Left ventricle myocardium superior (tissue), 1 donor: Measurements from ENCODE around the gene LARGE1. TPM values are rescaled to one million over a fixed set of nuclear protein-coding genes. Genes with fewer than 3 reads are reported as not detected.

Experiments
- ATAC-seq: fragments of 200-7000 bp; cut with Tn5 transposase; one replicate; pipeline ENCODE4 v1.9.1; 2020; ENCODE audit warnings: mild to moderate bottlenecking, moderate library complexity
- DNase-seq: peaks from one replicate; pipeline ENCODE4 v3.0.0-alpha.2; 2020
- intact Hi-C: fragments of 100-400 bp; cut with micrococcal nuclease; formaldehyde crosslinking; loops from one replicate; pipeline ENCODE4 v1.11.0; 2022
- total RNA-seq: library from RNA; stranded (reverse); fragmentation: NEBNext Ultra II Directional; extraction: Animal tissue kit (Norgen Biotek cat#: 25700); gene quantifications from one replicate; pipeline ENCODE4 v1.2.1, GENCODE V29; 2021
- donor health status: DM: no; HTN: yes; CAD: no; lungs with severe emphysema.

Gene LARGE1
- total RNA-seq, 1 donor from 2014 or later, result 147 TPM

DNA sequence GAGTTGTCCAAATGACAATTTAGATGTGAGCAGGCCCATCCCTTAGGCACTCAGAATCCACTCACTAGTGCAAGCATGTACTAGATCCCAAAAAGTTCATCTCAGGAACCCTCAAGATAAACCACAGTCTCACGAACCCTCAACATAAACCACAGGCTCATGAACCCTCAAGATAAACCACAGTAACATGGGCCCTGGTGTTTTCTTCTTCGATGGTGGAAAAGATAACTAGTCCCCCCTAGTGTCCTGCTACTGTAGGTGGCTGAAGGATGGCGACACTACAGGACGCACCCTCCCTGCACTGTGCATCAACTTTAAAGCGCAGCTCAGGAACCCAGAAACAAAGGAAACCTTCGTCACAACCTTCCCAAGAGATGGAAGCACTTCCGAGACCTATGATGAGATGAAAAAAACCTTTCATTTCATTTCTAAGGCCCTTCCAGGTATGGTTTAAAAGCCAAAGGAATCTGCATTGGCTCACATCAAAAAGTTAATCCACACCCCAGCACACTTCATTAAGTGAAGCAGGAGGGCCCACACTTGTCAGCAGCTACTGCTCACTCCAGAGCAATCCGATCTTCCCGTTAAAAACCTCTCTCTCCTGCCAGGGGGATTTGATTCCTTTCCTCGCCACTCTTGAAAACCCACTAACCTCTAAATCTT lies 2.4 kb downstream of the LARGE1 start:
- intact Hi-C loops, result no loop called here
- ATAC-seq, result no peak
- no peak for DNase-seq

DNA sequence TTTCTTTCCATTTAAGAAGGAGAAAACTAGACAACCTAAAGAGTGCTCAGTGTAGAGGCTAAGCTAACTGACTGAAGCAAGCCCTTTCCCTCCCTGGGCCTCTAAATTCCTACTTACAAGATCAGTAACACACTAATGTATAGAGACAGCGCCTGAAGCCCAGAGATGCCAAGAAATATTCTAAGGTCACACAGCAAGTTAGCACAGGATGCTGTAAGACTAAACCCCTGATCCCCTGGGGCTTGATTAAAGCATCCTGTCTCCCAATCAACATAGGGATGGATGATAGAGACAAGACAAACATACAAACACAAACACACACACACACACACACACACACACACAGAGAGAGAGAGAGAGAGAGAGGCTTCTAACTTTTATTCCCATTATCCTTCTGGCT lies 5.6 kb downstream of the LARGE1 start:
- intact Hi-C loops, result no loop called here

DNA sequence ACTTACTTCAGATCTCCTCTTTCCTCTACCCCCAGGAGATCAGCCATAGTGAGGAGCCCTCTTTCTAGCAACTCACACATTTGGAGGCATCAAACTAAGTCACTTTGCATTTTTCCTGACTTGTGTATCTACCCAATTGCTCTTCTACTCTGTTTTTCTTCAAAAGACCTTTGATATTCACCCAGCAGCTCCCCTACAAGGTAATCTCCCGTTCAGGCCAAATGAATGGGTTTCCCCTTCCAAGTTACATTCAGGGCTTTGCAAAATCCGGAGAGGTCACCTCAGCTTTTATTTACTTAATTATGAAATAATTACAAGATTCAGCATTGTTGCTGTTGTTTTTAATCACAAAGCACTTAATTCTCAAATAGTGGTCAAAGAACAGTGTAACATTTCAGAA lies 6.1 kb downstream of the LARGE1 start:
- no peak for DNase-seq
- intact Hi-C loops, result no loop called here
- ATAC-seq, result no peak

More for the DNA sequence above, 5.6 kb downstream of the LARGE1 start:
- ATAC-seq (no peak), DNase-seq (no peak)

DNA sequence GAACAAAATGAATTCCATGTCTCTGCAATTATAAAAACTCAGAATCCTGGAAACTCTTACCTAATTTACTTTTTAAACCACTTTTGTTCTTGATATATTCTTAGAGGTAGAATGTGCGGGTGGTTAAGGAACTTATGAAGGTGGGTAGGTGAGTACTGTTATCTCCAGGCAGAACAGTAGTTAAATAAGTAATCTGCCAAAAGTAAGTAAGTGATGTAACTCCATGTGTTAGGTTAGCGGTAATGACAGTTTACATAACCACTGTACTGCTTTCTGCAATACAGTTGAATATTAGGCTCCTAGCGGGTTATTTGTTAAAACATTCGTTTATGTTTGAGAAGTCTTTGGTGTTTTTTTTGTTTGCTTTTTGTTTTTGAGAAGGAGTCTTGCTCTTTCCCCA lies 7.1 kb downstream of the LARGE1 start:
- intact Hi-C loops, result no loop called here
- ATAC-seq, result no peak
- no peak for DNase-seq

DNA sequence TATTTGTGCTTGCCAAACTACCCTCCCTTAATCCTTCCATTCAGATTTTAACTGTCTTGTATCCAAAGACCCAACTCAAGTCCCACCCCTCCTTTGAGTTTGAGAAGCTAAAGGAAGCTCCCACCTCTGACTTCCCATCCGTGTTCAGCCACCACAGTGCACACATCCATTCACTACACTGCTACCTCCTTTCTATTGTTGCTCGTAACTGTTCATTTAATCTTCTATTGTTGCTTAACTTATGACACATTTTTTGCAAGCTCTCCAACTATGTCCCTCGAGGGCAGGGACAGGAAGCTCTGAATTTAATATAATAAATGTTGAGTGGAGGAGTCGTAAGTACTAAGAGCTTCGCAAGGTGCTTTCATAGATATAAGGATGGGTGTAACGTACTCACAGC lies 10.4 kb downstream of the LARGE1 start:
- intact Hi-C loops, result no loop called here
- ATAC-seq (peak; percentile 14), DNase-seq (no peak)

DNA sequence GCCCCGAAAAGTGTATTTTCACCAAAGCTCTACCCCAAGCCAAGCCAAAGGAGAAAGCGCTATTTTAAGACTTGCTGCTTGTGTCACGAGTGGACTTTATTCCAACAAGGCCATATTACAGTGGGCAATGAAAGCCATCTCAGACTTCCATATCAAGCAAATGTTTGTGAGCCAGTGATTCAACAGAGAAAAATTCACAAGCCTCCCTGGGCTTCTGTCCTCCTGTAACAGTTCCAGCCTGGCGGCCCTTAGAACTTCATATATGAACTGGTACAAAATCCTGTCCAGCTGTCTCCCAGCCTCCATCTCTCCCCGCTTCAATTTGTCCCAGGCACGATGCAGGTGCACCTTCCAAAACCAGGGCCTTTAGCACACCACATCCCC lies 11.2 kb downstream of the LARGE1 start:
- intact Hi-C loops, result no loop called here
- peak; percentile 80 for ATAC-seq
- DNase-seq, result peak; percentile 41

DNA sequence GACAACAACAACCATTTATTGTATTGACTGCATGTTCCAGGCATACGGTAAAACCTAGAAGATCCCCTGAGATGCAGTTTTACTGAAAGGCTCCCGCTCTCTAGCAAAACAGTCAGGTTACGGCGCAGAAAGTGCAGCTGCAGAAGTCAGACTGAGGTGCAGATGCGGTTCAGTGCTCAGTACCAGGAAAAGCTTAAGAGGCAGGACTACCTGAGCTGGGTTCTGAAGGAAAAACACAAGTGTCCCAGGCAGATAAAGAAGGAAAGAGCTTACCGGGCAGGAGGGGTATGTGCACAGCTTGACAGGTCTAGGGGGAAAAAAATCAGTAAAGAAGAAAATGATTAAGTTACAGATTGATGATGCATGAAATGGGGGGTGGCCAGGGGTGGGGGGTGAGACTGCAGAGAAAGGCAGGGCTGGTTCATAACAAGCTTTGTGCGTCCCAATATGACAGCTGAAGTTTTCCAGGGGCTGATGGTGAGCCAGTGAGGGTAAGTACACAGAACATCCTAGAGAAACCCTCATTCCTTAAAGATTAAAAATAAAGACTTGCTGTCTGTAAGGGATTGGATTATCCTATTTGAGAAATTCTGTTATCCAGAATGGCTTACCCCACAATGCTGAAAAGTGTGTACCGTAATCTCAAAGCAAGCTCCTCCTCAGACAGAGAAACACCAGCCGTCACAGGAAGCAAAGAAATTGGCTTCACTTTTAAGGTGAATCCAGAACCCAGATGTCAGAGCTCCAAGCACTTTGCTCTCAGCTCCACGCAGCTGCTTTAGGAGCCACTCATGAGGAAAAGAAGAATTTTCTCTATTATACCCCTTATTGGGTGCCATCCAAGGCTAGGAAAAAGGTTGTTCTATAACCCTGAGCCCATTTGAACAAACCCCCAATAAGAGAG lies 11.9 kb downstream of the LARGE1 start:
- intact Hi-C loops, result no loop called here
- DNase-seq (no peak), ATAC-seq (peak; percentile 3)

DNA sequence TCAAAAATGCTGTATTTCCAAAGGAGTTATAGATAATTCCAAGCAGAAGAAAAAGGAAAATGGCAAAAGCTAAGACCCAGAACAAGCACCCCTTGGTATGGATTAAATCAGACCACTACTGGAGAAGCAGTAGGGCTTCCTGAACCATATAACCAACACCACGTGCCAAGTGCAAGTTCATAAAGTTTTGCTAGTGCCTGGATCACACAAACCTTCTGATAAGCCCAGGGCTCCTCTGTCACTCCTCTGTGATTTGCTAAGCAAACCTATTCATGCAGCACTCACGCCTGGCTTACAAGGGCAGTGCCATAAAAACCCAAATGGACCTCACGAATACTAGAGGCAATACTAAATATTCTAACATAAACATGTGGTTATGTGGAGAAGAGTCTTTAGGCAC lies 13.3 kb downstream of the LARGE1 start:
- ATAC-seq (peak; percentile 24), DNase-seq (no peak)
- intact Hi-C loops, result no loop called here

DNA sequence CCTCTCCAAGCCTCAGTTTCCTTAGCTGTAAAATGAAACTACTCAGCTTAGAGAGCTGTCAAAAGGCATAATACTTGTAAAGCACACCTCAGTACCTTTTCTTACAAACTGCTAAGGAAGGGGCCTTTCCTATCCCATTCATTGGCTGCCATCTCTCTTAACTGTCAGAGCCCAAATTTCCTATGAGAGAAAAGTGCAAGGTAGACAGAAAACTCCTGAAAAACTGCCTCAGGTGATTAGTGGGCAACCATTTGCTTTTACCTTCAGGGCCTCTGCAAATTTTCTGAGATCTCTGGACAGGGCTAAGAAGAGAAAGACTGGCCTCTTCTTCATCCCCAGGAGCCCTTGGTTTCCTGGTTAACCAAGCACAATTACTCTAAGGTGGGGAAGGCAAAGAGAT lies 13.8 kb downstream of the LARGE1 start:
- no peak for ATAC-seq

DNA sequence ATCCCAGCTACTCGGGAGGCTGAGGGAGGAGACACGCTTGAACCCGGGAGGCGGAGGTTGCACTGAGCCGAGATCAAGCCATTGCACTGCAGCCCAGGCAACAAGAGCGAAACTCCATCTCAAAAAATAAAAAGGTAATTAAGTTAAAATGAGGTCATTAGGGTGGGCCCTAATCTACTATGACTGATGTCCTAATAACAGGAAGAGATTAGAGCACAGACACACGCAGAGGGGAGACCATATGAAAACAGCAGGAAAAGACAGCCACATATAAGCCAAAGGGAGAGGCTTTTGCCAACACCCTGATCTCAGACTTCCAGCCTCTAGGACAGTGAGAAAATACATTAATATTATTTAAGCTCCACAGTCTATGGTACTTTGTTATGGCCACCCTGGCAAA lies 17.3 kb downstream of the LARGE1 start:
- DNase-seq, result no peak
- peak; percentile 23 for ATAC-seq
- intact Hi-C loops, result no loop called here

More for the DNA sequence above, 13.8 kb downstream of the LARGE1 start:
- intact Hi-C loops, result no loop called here
- no peak for DNase-seq

DNA sequence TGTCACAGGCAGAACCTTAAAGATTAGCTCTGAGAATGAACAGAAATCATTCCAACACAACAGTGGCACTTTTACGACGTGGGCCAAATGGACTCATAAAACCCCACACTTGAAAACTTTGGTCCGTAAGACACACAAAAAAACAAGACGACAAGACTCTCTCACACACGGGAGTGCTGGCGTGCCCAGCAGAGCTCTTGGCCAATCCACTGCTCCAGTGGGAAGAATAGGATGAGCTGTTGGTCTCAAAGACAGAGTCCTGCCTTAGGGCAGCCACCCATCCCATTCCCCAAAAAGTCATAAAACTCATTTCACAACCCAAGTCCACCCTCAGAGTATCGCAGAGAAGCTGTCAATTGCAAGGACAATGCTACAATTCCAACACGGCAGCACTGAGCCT lies 18.2 kb downstream of the LARGE1 start:
- ATAC-seq, result no peak
- intact Hi-C loops, result no loop called here
- DNase-seq, result no peak

DNA sequence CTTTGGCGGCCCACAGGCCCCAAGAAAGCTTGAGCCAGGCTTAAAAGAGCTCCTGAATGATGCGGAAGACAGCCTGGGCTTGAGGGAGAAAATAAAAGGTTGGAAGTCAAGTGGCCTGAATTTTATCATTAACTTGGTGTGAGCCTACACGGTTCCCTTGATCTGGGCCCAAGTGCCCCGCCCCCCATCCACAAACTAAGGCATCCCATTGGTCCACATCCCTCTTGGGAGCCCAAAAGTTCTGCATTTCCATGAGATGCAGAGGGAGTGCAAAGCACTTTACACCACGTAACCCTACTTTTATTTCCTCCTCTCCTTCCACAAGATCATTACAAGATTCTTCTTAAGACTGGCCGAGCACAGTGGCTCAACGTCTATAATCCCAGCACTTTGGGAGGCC lies 22.2 kb downstream of the LARGE1 start:
- ATAC-seq, result no peak
- intact Hi-C loops, result no loop called here
- no peak for DNase-seq

DNA sequence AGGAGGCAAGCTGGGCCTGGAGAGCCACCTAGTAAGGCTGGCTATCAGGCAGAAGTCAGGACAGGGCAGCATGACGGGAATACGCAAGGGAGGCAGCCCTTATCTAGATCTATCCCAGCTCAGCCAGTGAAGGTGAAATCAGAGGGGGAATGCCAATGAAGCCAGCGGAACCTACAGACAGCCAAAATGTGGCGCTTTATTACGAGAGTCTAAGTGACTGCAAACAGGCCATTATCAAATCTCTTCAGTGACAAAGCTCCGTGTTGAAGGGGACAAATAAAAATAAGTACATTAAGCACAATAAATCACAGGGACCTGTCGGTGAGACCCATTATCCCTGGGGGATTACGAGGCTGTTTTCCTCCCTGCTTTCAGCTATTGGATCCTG lies 22.8 kb downstream of the LARGE1 start:
- ATAC-seq (peak; percentile 75), DNase-seq (no peak)
- intact Hi-C loops, result no loop called here

DNA sequence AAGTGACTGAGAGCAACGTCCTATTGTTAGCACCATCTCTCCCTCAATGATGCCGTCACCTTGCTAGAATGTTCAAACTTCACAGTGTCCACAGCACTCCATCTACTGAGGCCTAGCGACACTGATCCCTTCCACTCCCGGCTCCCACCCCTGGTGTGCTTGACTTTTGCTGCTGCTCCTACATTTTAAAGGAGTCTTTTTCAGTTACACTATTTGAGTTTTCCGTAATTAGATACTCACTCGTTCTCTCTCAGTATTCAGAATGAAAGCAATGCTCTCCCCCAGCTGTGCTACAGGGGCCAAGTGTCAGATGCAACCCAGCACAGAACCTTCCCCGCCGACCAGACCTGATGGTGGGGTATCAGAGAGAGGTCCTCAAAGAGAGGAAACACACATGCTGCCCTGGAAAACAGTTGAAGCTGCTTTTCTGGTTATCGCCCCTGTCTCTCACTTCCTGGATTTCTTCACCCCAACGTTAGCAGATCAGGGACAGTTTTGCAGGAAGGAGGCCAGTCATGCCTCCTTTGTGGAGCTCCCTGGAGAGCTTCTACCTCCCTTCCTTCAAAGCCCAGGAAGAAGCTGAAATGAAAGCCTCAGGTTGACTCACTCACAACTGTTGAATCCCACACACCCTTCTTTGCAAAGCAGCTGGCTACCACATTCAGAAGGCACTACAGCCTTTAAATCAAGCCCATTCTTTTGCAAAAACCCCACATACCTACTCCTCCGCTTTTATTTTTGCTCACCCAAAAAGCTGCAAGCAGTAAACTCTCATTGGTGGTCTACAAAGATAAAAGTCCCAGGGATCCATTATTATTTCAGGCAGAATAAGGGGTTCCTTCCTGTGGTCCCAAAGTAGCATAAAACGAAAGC lies 23.5 kb downstream of the LARGE1 start:
- ATAC-seq, result peak; percentile 77

DNA sequence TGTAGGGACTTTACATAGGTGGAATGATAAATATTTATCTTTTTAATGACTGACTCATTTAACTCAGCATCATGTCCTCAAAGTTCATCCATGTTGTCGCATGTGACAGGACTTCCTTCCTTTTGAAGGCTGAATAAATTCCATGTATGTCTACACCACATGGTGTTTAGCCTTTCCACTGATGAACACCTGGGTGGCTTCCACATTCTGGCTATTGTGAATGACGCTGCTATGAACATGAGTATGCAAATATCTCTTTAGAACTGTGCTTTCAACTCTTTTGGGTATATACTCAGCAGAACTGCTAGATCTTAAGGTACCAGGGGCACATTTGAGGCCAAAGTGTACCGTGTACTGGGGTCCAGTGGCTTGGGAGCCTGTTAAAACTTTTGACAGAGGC lies 24.1 kb downstream of the LARGE1 start:
- ATAC-seq (no peak), DNase-seq (no peak)
- intact Hi-C loops, result no loop called here

More for the DNA sequence above, 23.5 kb downstream of the LARGE1 start:
- intact Hi-C loops, result no loop called here
- no peak for DNase-seq

DNA sequence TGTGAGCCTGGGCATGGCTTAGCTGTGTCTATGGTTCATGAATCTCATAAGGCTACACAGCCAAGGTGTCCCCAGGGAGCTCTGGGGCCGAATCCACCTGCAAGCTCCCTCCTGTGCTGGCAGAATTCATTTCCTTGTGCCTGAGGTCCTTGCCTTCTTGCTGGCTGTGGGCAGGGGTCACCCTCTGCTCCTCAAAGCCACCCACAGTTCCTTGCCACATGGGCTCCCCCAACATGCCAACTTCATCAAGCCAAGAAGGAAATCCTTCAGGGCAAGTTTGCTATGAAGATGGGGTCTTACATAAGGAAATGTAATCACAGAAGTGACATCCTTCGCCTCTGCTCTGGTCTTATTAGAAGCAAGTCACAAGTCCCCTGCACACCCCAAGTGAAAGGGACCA lies 24.8 kb downstream of the LARGE1 start:
- no peak for DNase-seq
- intact Hi-C loops, result no loop called here
- ATAC-seq, result no peak

DNA sequence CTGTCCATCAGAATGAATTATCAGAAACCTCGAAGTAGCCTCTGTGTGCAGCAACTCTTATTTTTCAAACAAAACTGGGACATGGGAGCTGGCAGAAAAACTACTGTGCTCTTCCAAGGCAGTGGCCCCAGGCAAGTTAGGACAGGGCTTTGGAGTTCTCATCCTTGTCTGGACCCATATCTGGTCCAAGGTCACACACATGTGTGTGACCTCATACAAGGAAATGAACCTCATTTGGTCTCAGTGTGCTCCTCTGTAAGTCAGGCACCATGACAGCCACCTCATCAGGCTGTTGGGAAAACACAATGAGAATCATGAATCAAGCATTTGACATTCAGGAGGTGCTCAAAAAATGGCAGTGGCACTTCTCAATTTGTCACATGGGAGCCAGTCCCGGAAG lies 25.8 kb downstream of the LARGE1 start:
- intact Hi-C loops, result no loop called here

DNA sequence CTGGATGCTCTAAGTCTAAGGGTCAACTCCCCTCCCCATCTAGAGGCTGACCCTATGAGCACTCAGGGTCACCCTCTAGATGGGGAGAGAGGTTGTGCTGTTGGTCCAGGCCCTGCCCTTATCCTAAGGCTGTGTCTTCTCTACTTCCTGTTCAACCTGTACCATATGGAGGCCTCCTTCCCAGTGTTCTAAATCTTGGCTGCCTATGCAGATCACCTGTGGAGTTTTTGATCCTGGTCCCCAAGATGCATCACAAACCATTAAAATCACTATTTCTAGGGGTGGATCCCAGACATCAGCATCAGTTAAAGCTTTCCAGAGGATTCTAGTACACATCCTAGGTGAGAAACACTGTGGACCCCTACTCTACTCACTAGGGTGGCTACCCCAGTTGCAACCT lies 26.2 kb downstream of the LARGE1 start:
- DNase-seq (no peak), ATAC-seq (no peak)
- intact Hi-C loops, result no loop called here

More for the DNA sequence above, 25.8 kb downstream of the LARGE1 start:
- no peak for ATAC-seq
- DNase-seq, result no peak

DNA sequence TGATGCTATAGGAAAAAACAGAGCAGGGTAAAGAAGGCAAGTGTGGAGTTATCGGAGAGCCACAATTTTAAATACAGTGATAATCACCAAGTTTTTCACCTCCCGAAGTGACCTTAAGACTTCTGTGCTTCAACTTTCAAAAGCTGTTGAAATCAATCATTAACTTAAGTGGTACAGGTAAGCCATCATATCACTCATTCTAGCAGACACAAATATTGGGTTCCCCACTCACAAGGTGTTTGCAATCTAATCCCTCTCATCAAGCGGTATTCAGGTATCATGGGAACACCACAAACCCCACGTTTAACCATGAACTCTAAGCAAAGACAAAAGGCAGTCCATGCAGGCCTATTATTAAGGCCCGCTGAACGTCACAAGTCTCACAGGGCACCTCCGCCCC lies 26.8 kb downstream of the LARGE1 start:
- ATAC-seq (no peak), DNase-seq (no peak)
- intact Hi-C loops, result no loop called here

DNA sequence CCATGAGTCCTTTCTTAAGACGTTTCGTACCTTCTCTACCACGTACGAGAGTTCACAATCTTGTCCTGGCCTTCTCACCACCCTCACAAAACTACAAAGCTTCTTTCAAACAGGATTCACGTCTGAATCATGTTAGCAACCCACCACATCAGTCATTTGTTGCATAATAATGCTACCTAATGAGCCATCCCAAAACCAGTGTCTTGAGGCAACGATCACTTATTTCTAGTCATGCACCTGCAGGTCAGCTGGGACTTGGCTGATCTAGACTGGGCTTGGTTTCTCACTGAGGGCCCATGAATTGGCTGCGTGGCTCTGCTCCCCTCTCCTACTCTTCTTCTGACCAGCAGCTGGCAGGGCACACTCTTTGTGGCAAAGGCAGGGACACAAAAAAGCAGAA lies 28.3 kb downstream of the LARGE1 start:
- DNase-seq (no peak), ATAC-seq (no peak)
- intact Hi-C loops, result no loop called here
